ENCODE results near the gene OR51B5. TPM values are rescaled to one million over a fixed set of nuclear protein-coding genes. Genes with fewer than 3 reads are reported as not detected.

The OR51B5 gene
- total and polyA plus RNA-seq, 2 experiments from 2014 or later, result not detected

DNA sequence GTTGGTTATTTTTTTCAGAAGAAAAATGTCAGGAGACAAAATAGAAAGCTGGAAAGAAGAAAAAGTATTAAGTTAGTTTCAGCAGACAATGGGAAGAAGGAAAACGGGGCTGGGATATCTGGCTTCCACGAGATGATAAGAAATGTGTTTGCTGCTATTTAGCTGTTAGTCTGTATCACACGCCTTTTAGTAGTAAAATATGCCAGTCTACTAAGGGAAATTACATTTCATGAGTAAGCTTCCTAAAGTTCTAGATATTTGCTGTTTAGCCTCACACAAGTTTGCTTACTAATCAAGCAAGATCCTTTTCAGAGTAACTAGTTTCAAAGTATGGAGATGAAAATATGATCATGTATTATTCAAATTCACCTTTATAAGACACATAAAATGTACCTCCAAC, 43.1 kb downstream of the OR51B5 start:
- H3K4me3 ChIP-seq, result no peak overlapping the region
- no peaks in the 10 kb centered on the region for H3K36me3 ChIP-seq (ENCODE audit: insufficient read depth)
- Mint-ChIP-seq H3K9me3 (no peaks in the 10 kb centered on the region), H3K27ac (no peak overlapping the region), H3K36me3 (ENCODE audit: low read depth) (no peaks in the 10 kb centered on the region), H3K4me3 (no peak overlapping the region), H3K4me1 (0 out of 3 replicates have a peak, but pooled peaks cover 3% of the 10 kb centered on the region), H3K27me3 (ENCODE audit: insufficient read depth, low read depth, poor library complexity) (no peaks in the 10 kb centered on the region)
- no peaks in the 10 kb centered on the region for H3K27me3 ChIP-seq (ENCODE audit: insufficient read depth)
- DNase-seq (ENCODE audit: low spot score), result no peak
- no peak overlapping the region for H3K27ac ChIP-seq (ENCODE audit: low read depth)
- no peaks in the 10 kb centered on the region for H3K9me2 ChIP-seq (ENCODE audit: insufficient read depth)
- no peak for ATAC-seq
- H3K79me2 ChIP-seq (replicated peaks; ENCODE audit: insufficient read depth), result no peaks in the 10 kb centered on the region
- no peaks in the 10 kb centered on the region for H3F3A ChIP-seq (replicated peaks; ENCODE audit: low read depth)
- H2AFZ ChIP-seq, result no peak overlapping the region
- TF ChIP-seq, protein P1, sequence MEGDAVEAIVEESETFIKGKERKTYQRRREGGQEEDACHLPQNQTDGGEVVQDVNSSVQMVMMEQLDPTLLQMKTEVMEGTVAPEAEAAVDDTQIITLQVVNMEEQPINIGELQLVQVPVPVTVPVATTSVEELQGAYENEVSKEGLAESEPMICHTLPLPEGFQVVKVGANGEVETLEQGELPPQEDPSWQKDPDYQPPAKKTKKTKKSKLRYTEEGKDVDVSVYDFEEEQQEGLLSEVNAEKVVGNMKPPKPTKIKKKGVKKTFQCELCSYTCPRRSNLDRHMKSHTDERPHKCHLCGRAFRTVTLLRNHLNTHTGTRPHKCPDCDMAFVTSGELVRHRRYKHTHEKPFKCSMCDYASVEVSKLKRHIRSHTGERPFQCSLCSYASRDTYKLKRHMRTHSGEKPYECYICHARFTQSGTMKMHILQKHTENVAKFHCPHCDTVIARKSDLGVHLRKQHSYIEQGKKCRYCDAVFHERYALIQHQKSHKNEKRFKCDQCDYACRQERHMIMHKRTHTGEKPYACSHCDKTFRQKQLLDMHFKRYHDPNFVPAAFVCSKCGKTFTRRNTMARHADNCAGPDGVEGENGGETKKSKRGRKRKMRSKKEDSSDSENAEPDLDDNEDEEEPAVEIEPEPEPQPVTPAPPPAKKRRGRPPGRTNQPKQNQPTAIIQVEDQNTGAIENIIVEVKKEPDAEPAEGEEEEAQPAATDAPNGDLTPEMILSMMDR (conservative IDR thresholded peaks at IDR 0.05; ENCODE audit: low read depth in 2 of 2), result no peak
- TF ChIP-seq EZH2phosphoT487 (IDR thresholded peaks at IDR 0.05; ENCODE audit: unreplicated experiment) (no peak), EZH2 (IDR thresholded peaks at IDR 0.05; ENCODE audit: low read depth, unreplicated experiment) (no peak), NANOG (IDR thresholded peaks at IDR 0.05; ENCODE audit: borderline replicate concordance) (no peak)
- TF ChIP-seq, protein P2, sequence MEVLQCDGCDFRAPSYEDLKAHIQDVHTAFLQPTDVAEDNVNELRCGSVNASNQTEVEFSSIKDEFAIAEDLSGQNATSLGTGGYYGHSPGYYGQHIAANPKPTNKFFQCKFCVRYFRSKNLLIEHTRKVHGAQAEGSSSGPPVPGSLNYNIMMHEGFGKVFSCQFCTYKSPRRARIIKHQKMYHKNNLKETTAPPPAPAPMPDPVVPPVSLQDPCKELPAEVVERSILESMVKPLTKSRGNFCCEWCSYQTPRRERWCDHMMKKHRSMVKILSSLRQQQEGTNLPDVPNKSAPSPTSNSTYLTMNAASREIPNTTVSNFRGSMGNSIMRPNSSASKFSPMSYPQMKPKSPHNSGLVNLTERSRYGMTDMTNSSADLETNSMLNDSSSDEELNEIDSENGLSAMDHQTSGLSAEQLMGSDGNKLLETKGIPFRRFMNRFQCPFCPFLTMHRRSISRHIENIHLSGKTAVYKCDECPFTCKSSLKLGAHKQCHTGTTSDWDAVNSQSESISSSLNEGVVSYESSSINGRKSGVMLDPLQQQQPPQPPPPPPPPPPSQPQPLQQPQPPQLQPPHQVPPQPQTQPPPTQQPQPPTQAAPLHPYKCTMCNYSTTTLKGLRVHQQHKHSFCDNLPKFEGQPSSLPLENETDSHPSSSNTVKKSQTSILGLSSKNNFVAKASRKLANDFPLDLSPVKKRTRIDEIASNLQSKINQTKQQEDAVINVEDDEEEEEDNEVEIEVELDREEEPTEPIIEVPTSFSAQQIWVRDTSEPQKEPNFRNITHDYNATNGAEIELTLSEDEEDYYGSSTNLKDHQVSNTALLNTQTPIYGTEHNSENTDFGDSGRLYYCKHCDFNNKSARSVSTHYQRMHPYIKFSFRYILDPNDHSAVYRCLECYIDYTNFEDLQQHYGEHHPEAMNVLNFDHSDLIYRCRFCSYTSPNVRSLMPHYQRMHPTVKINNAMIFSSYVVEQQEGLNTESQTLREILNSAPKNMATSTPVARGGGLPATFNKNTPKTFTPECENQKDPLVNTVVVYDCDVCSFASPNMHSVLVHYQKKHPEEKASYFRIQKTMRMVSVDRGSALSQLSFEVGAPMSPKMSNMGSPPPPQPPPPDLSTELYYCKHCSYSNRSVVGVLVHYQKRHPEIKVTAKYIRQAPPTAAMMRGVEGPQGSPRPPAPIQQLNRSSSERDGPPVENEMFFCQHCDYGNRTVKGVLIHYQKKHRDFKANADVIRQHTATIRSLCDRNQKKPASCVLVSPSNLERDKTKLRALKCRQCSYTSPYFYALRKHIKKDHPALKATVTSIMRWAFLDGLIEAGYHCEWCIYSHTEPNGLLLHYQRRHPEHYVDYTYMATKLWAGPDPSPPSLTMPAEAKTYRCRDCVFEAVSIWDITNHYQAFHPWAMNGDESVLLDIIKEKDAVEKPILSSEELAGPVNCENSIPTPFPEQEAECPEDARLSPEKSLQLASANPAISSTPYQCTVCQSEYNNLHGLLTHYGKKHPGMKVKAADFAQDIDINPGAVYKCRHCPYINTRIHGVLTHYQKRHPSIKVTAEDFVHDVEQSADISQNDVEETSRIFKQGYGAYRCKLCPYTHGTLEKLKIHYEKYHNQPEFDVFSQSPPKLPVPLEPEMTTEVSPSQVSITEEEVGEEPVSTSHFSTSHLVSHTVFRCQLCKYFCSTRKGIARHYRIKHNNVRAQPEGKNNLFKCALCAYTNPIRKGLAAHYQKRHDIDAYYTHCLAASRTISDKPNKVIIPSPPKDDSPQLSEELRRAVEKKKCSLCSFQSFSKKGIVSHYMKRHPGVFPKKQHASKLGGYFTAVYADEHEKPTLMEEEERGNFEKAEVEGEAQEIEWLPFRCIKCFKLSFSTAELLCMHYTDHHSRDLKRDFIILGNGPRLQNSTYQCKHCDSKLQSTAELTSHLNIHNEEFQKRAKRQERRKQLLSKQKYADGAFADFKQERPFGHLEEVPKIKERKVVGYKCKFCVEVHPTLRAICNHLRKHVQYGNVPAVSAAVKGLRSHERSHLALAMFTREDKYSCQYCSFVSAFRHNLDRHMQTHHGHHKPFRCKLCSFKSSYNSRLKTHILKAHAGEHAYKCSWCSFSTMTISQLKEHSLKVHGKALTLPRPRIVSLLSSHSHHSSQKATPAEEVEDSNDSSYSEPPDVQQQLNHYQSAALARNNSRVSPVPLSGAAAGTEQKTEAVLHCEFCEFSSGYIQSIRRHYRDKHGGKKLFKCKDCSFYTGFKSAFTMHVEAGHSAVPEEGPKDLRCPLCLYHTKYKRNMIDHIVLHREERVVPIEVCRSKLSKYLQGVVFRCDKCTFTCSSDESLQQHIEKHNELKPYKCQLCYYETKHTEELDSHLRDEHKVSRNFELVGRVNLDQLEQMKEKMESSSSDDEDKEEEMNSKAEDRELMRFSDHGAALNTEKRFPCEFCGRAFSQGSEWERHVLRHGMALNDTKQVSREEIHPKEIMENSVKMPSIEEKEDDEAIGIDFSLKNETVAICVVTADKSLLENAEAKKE (CRISPR knock-in tag; IDR thresholded peaks at IDR 0.05), result no peak
- TF ChIP-seq, protein P3, sequence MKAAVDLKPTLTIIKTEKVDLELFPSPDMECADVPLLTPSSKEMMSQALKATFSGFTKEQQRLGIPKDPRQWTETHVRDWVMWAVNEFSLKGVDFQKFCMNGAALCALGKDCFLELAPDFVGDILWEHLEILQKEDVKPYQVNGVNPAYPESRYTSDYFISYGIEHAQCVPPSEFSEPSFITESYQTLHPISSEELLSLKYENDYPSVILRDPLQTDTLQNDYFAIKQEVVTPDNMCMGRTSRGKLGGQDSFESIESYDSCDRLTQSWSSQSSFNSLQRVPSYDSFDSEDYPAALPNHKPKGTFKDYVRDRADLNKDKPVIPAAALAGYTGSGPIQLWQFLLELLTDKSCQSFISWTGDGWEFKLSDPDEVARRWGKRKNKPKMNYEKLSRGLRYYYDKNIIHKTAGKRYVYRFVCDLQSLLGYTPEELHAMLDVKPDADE (IDR thresholded peaks at IDR 0.05), result no peak
- TF ChIP-seq, protein P4, sequence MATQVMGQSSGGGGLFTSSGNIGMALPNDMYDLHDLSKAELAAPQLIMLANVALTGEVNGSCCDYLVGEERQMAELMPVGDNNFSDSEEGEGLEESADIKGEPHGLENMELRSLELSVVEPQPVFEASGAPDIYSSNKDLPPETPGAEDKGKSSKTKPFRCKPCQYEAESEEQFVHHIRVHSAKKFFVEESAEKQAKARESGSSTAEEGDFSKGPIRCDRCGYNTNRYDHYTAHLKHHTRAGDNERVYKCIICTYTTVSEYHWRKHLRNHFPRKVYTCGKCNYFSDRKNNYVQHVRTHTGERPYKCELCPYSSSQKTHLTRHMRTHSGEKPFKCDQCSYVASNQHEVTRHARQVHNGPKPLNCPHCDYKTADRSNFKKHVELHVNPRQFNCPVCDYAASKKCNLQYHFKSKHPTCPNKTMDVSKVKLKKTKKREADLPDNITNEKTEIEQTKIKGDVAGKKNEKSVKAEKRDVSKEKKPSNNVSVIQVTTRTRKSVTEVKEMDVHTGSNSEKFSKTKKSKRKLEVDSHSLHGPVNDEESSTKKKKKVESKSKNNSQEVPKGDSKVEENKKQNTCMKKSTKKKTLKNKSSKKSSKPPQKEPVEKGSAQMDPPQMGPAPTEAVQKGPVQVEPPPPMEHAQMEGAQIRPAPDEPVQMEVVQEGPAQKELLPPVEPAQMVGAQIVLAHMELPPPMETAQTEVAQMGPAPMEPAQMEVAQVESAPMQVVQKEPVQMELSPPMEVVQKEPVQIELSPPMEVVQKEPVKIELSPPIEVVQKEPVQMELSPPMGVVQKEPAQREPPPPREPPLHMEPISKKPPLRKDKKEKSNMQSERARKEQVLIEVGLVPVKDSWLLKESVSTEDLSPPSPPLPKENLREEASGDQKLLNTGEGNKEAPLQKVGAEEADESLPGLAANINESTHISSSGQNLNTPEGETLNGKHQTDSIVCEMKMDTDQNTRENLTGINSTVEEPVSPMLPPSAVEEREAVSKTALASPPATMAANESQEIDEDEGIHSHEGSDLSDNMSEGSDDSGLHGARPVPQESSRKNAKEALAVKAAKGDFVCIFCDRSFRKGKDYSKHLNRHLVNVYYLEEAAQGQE (IDR thresholded peaks at IDR 0.05; ENCODE audit: unreplicated experiment), result no peak
- H3K4me1 ChIP-seq (ENCODE audit: insufficient read depth), result no peaks in the 10 kb centered on the region
- H4K20me1 ChIP-seq (replicated peaks; ENCODE audit: insufficient read depth), result no peaks in the 10 kb centered on the region; the same call in 1 of the 2 replicates
- H3K4me2 ChIP-seq, result no peak overlapping the region
